ENCODE results near the gene NANOGP8.
"Not testable (repeated sequence)": the region's sequence is repeated elsewhere in the genome, so short reads cannot be mapped to it uniquely, and the experiment has no call there.

NANOGP8 gene
- total RNA-seq: 0 reads per million in 2 donors

- DNase-seq: not testable (repeated sequence)
These were observed at the start of gene NANOGP8 for GRCh38 chr15:35085176-35085919. NANOGP8 (minus strand) TSS chr15:35085295; CDS start chr15:35085110, 185 bp downstream.

GRCh38 chr15:35134299-35134698 is 49.2 kb upstream of the NANOGP8 start:
- no peak for DNase-seq

GRCh38 chr15:35130245-35130644 is 45.1 kb upstream of the NANOGP8 start:
- DNase-seq: no peak

GRCh38 chr15:35129361-35129760 is 44.3 kb upstream of the NANOGP8 start:
- no peak for DNase-seq

- DNase-seq: no peak
These were observed 42.6 kb upstream of the NANOGP8 start for GRCh38 chr15:35127717-35128116.

GRCh38 chr15:35126236-35126635 is 41.1 kb upstream of the NANOGP8 start:
- no peak for DNase-seq

GRCh38 chr15:35123743-35124142 is 38.6 kb upstream of the NANOGP8 start:
- no peak for DNase-seq

- DNase-seq: no peak
These were observed 36.7 kb upstream of the NANOGP8 start for GRCh38 chr15:35121611-35122359.

- no peak for DNase-seq
These were observed 35.1 kb upstream of the NANOGP8 start for GRCh38 chr15:35120173-35120572.

GRCh38 chr15:35118960-35119359 is 33.9 kb upstream of the NANOGP8 start:
- DNase-seq: no peak

- no peak for DNase-seq
These were observed 32.6 kb upstream of the NANOGP8 start for GRCh38 chr15:35117543-35118265.

- DNase-seq: no peak
These were observed 30.1 kb upstream of the NANOGP8 start for GRCh38 chr15:35115155-35115725.

- DNase-seq: no peak
These were observed 27.3 kb upstream of the NANOGP8 start for GRCh38 chr15:35112346-35112745.

GRCh38 chr15:35111861-35112260 is 26.8 kb upstream of the NANOGP8 start:
- DNase-seq: no peak

GRCh38 chr15:35108453-35108852 is 23.4 kb upstream of the NANOGP8 start:
- DNase-seq: no peak

GRCh38 chr15:35107561-35107960 is 22.5 kb upstream of the NANOGP8 start:
- no peak for DNase-seq

- DNase-seq: no peak
These were observed 22.0 kb upstream of the NANOGP8 start for GRCh38 chr15:35107122-35107521.

GRCh38 chr15:35104526-35105147 is 19.5 kb upstream of the NANOGP8 start:
- no peak for DNase-seq

GRCh38 chr15:35102186-35102585 is 17.1 kb upstream of the NANOGP8 start:
- DNase-seq: no peak

GRCh38 chr15:35101335-35101734 is 16.2 kb upstream of the NANOGP8 start:
- DNase-seq: no peak

GRCh38 chr15:35098737-35099136 is 13.6 kb upstream of the NANOGP8 start:
- no peak for DNase-seq

- DNase-seq: no peak
These were observed 10.8 kb upstream of the NANOGP8 start for GRCh38 chr15:35095941-35096340.

GRCh38 chr15:35092846-35093245 is 7.8 kb upstream of the NANOGP8 start:
- DNase-seq: no peak
